Endodermal cell (in vitro differentiated cells): ENCODE measurements around the gene IMMP2L. TPM values are rescaled to one million over a fixed set of nuclear protein-coding genes. Genes with fewer than 3 reads are reported as not detected.

ENCODE experiments used
- DNase-seq: peaks from one replicate; pipeline ENCODE4 v3.0.0-alpha.2; 2017
- H3K27ac ChIP-seq: 2 replicates; pipeline ENCODE4 v1.5.1; 2013; ENCODE audit warnings: mild to moderate bottlenecking, low read depth, low read length, moderate library complexity
- H3K27me3 ChIP-seq: 2 replicates; pipeline ENCODE4 v1.6.1; 2013; ENCODE audit warnings: mild to moderate bottlenecking, low read length, moderate library complexity; ENCODE audit not compliant: insufficient read depth, control insufficient read depth, poor library complexity, severe bottlenecking
- H3K36me3 ChIP-seq: 2 replicates; pipeline ENCODE4 v1.7.0; 2013; ENCODE audit warnings: mild to moderate bottlenecking, low read length, moderate library complexity; ENCODE audit not compliant: control insufficient read depth, insufficient read depth
- H3K4me1 ChIP-seq: one replicate; pipeline ENCODE4 v1.7.0; 2013; ENCODE audit warnings: low read length; ENCODE audit not compliant: control insufficient read depth, insufficient read depth
- H3K4me3 ChIP-seq: 2 replicates; pipeline ENCODE4 v1.5.1; 2013; ENCODE audit warnings: mild to moderate bottlenecking, low read length, moderate library complexity
- H3K9ac ChIP-seq: 2 replicates; pipeline ENCODE4 v1.6.1; 2013; ENCODE audit warnings: mild to moderate bottlenecking, low read length, moderate library complexity; ENCODE audit not compliant: poor library complexity, severe bottlenecking; ENCODE audit errors: extremely low read depth
- H3K9me3 ChIP-seq: 2 replicates; pipeline ENCODE4 v1.6.1; 2013; ENCODE audit warnings: mild to moderate bottlenecking, low read length, moderate library complexity; ENCODE audit not compliant: control insufficient read depth
- H3K27ac Mint-ChIP-seq: 2 replicates; pipeline ENCODE4 v1.8.0; 2020; ENCODE audit warnings: mixed read lengths
- H3K27me3 Mint-ChIP-seq: 2 replicates; pipeline ENCODE4 v1.8.0; 2021; ENCODE audit warnings: mild to moderate bottlenecking, mixed read lengths; ENCODE audit not compliant: insufficient read depth
- H3K36me3 Mint-ChIP-seq: 2 replicates; pipeline ENCODE4 v1.8.0; 2020; ENCODE audit warnings: low read depth, mixed read lengths
- H3K4me1 Mint-ChIP-seq: 2 replicates; pipeline ENCODE4 v1.8.0; 2020; ENCODE audit warnings: mixed read lengths
- H3K4me3 Mint-ChIP-seq: 2 replicates; pipeline ENCODE4 v1.8.0; 2020; ENCODE audit warnings: mild to moderate bottlenecking, moderate library complexity, mixed read lengths
- H3K9me3 Mint-ChIP-seq: 2 replicates; pipeline ENCODE4 v1.8.0; 2020; ENCODE audit warnings: mild to moderate bottlenecking, mixed read lengths
- CTCF ChIP-seq: fragments of 200-600 bp; sonication (generic); conservative IDR thresholded peaks from 2 replicates; pipeline ENCODE4 v1.5.0; 2021; ENCODE audit warnings: antibody characterized with exemption, mild to moderate bottlenecking
- WGBS, 2 experiments: methylation state at CpG; one replicate each; pipeline versions ENCODE4 v1.1.5 to v1.1.7; 2013; ENCODE audit warnings: missing lambda C conversion rate in 2 of 2, mixed read lengths in 1 of 2; ENCODE audit not compliant: insufficient coverage in 1 of 2, insufficient read length in 1 of 2; 5-methylcytosine and 5-hydroxymethylcytosine counted together
- total RNA-seq, 2 donors: library from RNA; stranded (reverse); fragmentation: NEBNext Ultra II Directional in 1 of 2; extraction: Animal tissue kit (Norgen Biotek cat#: 25700) in 1 of 2; gene quantifications; 2 replicates in 1 of 2; 3 replicates in 1 of 2; pipeline ENCODE4 v1.2.1, GENCODE V29; 2021

The IMMP2L gene
- total RNA-seq, 2 donors from 2014 or later: 17.7 to 19.4 TPM

GRCh38 chr7:111043561-111043960, 518.7 kb downstream of the IMMP2L start:
- H3K27me3 ChIP-seq: no peaks in the 10 kb centered on the region
- H3K27me3 Mint-ChIP-seq: no peaks in the 10 kb centered on the region
- no peak overlapping the region for H3K4me3 Mint-ChIP-seq
- H3K4me1 Mint-ChIP-seq: peaks cover 4% of the 10 kb centered on the region
- no peak for TF ChIP-seq CTCF
- H3K9me3 Mint-ChIP-seq: no peaks in the 10 kb centered on the region
- H3K4me3 ChIP-seq: no peak overlapping the region
- no peaks in the 10 kb centered on the region for H3K9me3 ChIP-seq
- no peak for DNase-seq
- 90% methylated on average over 1 of the region's 1 CpG; no CpG with 5 or more reads in 1 of the 2 experiments for WGBS, 2 experiments
- no peak overlapping the region for H3K27ac Mint-ChIP-seq
- H3K36me3 Mint-ChIP-seq: no peaks in the 10 kb centered on the region
- no peaks in the 10 kb centered on the region for H3K36me3 ChIP-seq
- no peak overlapping the region for H3K27ac ChIP-seq
- no peak overlapping the region for H3K9ac ChIP-seq
- no peaks in the 10 kb centered on the region for H3K4me1 ChIP-seq

- Histone ChIP-seq H3K27ac (no peak overlapping the region), H3K4me1 (no peaks in the 10 kb centered on the region), H3K9ac (no peak overlapping the region), H3K36me3 (no peaks in the 10 kb centered on the region), H3K27me3 (no peaks in the 10 kb centered on the region), H3K9me3 (no peaks in the 10 kb centered on the region), H3K4me3 (no peak overlapping the region)
- 94% methylated on average over 2 of the region's 2 CpGs; no CpG with 5 or more reads in 1 of the 2 experiments for WGBS, 2 experiments
- Mint-ChIP-seq H3K4me3 (no peak overlapping the region), H3K36me3 (no peaks in the 10 kb centered on the region), H3K27me3 (no peaks in the 10 kb centered on the region), H3K9me3 (no peaks in the 10 kb centered on the region), H3K4me1 (peaks cover 4% of the 10 kb centered on the region), H3K27ac (no peak overlapping the region)
- no peak for TF ChIP-seq CTCF
- no peak for DNase-seq
These were observed 519.5 kb downstream of the IMMP2L start for GRCh38 chr7:111042842-111043241.

GRCh38 chr7:111041577-111041976, 520.7 kb downstream of the IMMP2L start:
- Mint-ChIP-seq H3K36me3 (no peaks in the 10 kb centered on the region), H3K27ac (no peak overlapping the region), H3K9me3 (no peaks in the 10 kb centered on the region), H3K27me3 (no peaks in the 10 kb centered on the region), H3K4me1 (peaks cover 4% of the 10 kb centered on the region), H3K4me3 (no peak overlapping the region)
- Histone ChIP-seq H3K27ac (no peak overlapping the region), H3K27me3 (no peaks in the 10 kb centered on the region), H3K4me1 (no peaks in the 10 kb centered on the region), H3K9me3 (no peaks in the 10 kb centered on the region), H3K36me3 (no peaks in the 10 kb centered on the region), H3K4me3 (no peak overlapping the region), H3K9ac (no peak overlapping the region)
- DNase-seq: no peak
- TF ChIP-seq CTCF: no peak
- 94 to 100% methylated on average over 1 to 2 of the region's 2 CpGs for WGBS, 2 experiments
